Endothelial cell of umbilical vein (primary cell): ENCODE results near the gene C3orf80. TPM values are rescaled to one million over a fixed set of nuclear protein-coding genes. Genes with fewer than 3 reads are reported as not detected.
"Not testable (repeated sequence)": the region's sequence is repeated elsewhere in the genome, so short reads cannot be mapped to it uniquely, and the experiment has no call there.

Experiments
- BruUV-seq: library from RNA; stranded (reverse); fragments of 400-500 nt; replicated peaks from 2 replicates; lab custom pipeline; 2021; lab: Mats Ljungman, UMichigan
- CTCF ChIA-PET: fragments of 300-600, 350-600 bp; sonication (Branson Sonifier 250); formaldehyde crosslinking; loops from one replicate; lab custom pipeline; 2021; ENCODE audit warnings: antibody characterized with exemption, inconsistent platforms; lab: Charles Lee
- POLR2A ChIA-PET: fragments of 300-600, 350-600 bp; sonication (Branson Sonifier 250); formaldehyde crosslinking; loops from one replicate; lab custom pipeline; 2021; ENCODE audit warnings: antibody characterized with exemption, inconsistent platforms; lab: Charles Lee
- DNase-seq: peaks from one replicate; pipeline ENCODE4 v3.0.0-alpha.2; 2011; ENCODE audit warnings: low read depth, low spot score
- FAIRE-seq: peaks from 2 replicates; lab custom pipeline; 2011; peaks lifted over from hg19 to GRCh38; lab: Jason Lieb, UNC
- H2AFZ ChIP-seq: 2 replicates; pipeline ENCODE4 v1.6.0; 2012; ENCODE audit warnings: low read depth, low read length, control low read depth, inconsistent platforms
- H3K27ac ChIP-seq: 2 replicates; pipeline ENCODE4 v1.5.1; 2011; ENCODE audit warnings: low read depth, mild to moderate bottlenecking, control low read depth, low read length, moderate library complexity; ENCODE audit not compliant: insufficient read depth
- H3K27me3 ChIP-seq, 2 experiments: 2 replicates each; pipeline versions ENCODE4 v1.6.0 to v1.6.1; 2011; ENCODE audit warnings: low read length in 2 of 2, mixed read lengths in 1 of 2; ENCODE audit not compliant: control insufficient read depth in 2 of 2, insufficient read depth in 2 of 2
- H3K36me3 ChIP-seq, 2 experiments: 2 replicates in 1 of 2; 3 replicates in 1 of 2; pipeline ENCODE4 v1.5.1; 2011; ENCODE audit warnings: low read length in 2 of 2, mild to moderate bottlenecking in 1 of 2, moderate library complexity in 1 of 2; ENCODE audit not compliant: control insufficient read depth in 2 of 2, insufficient read depth in 2 of 2; ENCODE audit errors: extremely low read depth in 1 of 2
- H3K4me1 ChIP-seq: 3 replicates; pipeline ENCODE4 v1.5.1; 2011; ENCODE audit warnings: mild to moderate bottlenecking, low read length; ENCODE audit not compliant: control insufficient read depth, insufficient read depth; ENCODE audit errors: extremely low read depth
- H3K4me2 ChIP-seq: 2 replicates; pipeline ENCODE4 v1.6.1; 2011; ENCODE audit warnings: low read length, control low read depth, mixed read lengths; ENCODE audit not compliant: insufficient read depth
- H3K4me3 ChIP-seq, 3 experiments: fragments of 200-600 bp in 1 of 3; sonication (generic), shearing (Covaris generic) in 1 of 3; replicated peaks in 1 of 3; 2 replicates each; pipeline ENCODE4 v1.5.1; 2011 to 2016; ENCODE audit warnings: control low read depth in 3 of 3, low read length in 3 of 3, mild to moderate bottlenecking in 2 of 3, inconsistent platforms in 1 of 3, low read depth in 1 of 3, moderate library complexity in 1 of 3; ENCODE audit not compliant: insufficient read depth in 1 of 3
- H3K79me2 ChIP-seq: 2 replicates; pipeline ENCODE4 v1.6.0; 2012; ENCODE audit warnings: low read length, inconsistent platforms; ENCODE audit not compliant: control insufficient read depth, insufficient read depth
- H3K9ac ChIP-seq: replicated peaks from 2 replicates; pipeline ENCODE3; 2011; ENCODE audit warnings: low read length, control low read depth; ENCODE audit not compliant: insufficient read depth; ENCODE audit errors: extremely low read depth
- H3K9me1 ChIP-seq: replicated peaks from 3 replicates; pipeline ENCODE4 v1.6.0; 2011; ENCODE audit warnings: mild to moderate bottlenecking, low read length; ENCODE audit not compliant: control insufficient read depth, insufficient read depth; ENCODE audit errors: extremely low read depth
- H3K9me3 ChIP-seq: replicated peaks from 2 replicates; pipeline ENCODE4 v1.5.1; 2012; ENCODE audit warnings: low read length, inconsistent platforms; ENCODE audit not compliant: control insufficient read depth, insufficient read depth
- H4K20me1 ChIP-seq: replicated peaks from 2 replicates; pipeline ENCODE3; 2011; ENCODE audit warnings: mild to moderate bottlenecking, low read length; ENCODE audit not compliant: control insufficient read depth, insufficient read depth; ENCODE audit errors: extremely low read depth
- GATA2 ChIP-seq: IDR thresholded peaks from 2 replicates; pipeline ENCODE4 v1.7.0; 2011; ENCODE audit warnings: low read depth, mild to moderate bottlenecking, moderate library complexity, mixed read lengths, low read length; ENCODE audit not compliant: insufficient read length, insufficient read depth
- JUN ChIP-seq: IDR thresholded peaks from 2 replicates; pipeline ENCODE4 v1.6.1; 2011; ENCODE audit warnings: borderline replicate concordance, low read depth; ENCODE audit not compliant: insufficient read length, insufficient read depth
- MAX ChIP-seq: IDR thresholded peaks from 2 replicates; pipeline ENCODE4 v1.6.1; 2011; ENCODE audit not compliant: insufficient read depth, insufficient read length
- POLR2AphosphoS5 ChIP-seq: IDR thresholded peaks from 2 replicates; pipeline ENCODE4 v1.6.1; 2012; ENCODE audit warnings: low read depth, mild to moderate bottlenecking, control low read depth, low read length, moderate library complexity; ENCODE audit not compliant: insufficient read depth
- dilution Hi-C: fragments of 300-500 bp; cut with MboI; formaldehyde crosslinking; loops from one replicate; pipeline ENCODE4 v1.15.0; 2019; ENCODE audit warnings: low sequenced_read_pairs; ENCODE audit not compliant: extremely low pct_ligation_motif_present
- intact Hi-C: fragments of 100-400 bp; cut with micrococcal nuclease; formaldehyde crosslinking; loops from one replicate; pipeline ENCODE4 v1.10.0; 2022
- polyA plus RNA-seq, 4 experiments: library from polyadenylated mRNA; depleted of rRNA in 3 of 4; stranded (reverse) in 3 of 4; unstranded in 1 of 4; fragments of >200 nt; gene quantifications; 2 replicates each; pipeline versions ENCODE4 v1.2.1 to v1.2.3, GENCODE V29; 2011 to 2012; ENCODE audit warnings: missing spikeins in 1 of 4
- total RNA-seq: library from RNA; stranded (reverse); gene quantifications from 2 replicates; pipeline ENCODE4 v1.2.3, GENCODE V29; 2021

Gene C3orf80
- total and polyA plus RNA-seq, 2 donors (not counting 3 experiments of a cell fraction or from before 2014, with no cell fraction given): 0.04 TPM; not detected in 1

GRCh38 chr3:160200353-160200752 is 24.9 kb upstream of the C3orf80 start:
- TF ChIP-seq JUN: no peak
- no peak for TF ChIP-seq GATA2
- TF ChIP-seq POLR2AphosphoS5: no peak
- no peak for TF ChIP-seq MAX
- ChIA-PET CTCF (no interaction called here), POLR2A (no interaction called here)
- Histone ChIP-seq H3K36me3 (no peaks in the 10 kb centered on the region), H3K9me3 (no peaks in the 10 kb centered on the region), H3K79me2 (no peaks in the 10 kb centered on the region), H3K4me1 (no peaks in the 10 kb centered on the region), H4K20me1 (no peaks in the 10 kb centered on the region), H3K27ac (no peak overlapping the region), H3K4me2 (no peak overlapping the region), H3K9me1 (no peaks in the 10 kb centered on the region), H3K27me3 (peaks cover 0 to 4% of the 10 kb centered on the region in 2 experiments), H3K9ac (no peak overlapping the region), H2AFZ (no peak overlapping the region), H3K4me3 (no peak overlapping the region)
- intact Hi-C loops: no loop called here
- DNase-seq (no peak), FAIRE-seq (no peak)
- dilution Hi-C loops: loop anchor here (25.0 kb wide), 1 partner anchor 163 kb away; no protein-coding TSS in a partner anchor
- no TSS peak for BruUV-seq

GRCh38 chr3:160204396-160205011 is 20.7 kb upstream of the C3orf80 start:
- CTCF ChIA-PET, H3K9ac ChIP-seq, POLR2A ChIA-PET, H3K27me3 ChIP-seq, BruUV-seq, intact Hi-C loops, H3K36me3 ChIP-seq, H3K4me1 ChIP-seq, H3K4me2 ChIP-seq, DNase-seq, H4K20me1 ChIP-seq, FAIRE-seq, H3K4me3 ChIP-seq, H3K27ac ChIP-seq, H3K79me2 ChIP-seq, H3K9me3 ChIP-seq, H2AFZ ChIP-seq, H3K9me1 ChIP-seq: not testable (repeated sequence)
- dilution Hi-C loops: loop anchor here (25.0 kb wide), 1 partner anchor 167 kb away; no protein-coding TSS in a partner anchor
